SIG-M5 treated with dmso at 0.1 percent for 504 hours (cell line): ENCODE data around the gene LTN1.
A peak's percentile ranks its signal among the peaks of the same experiment; 100 is the strongest.
"Not testable (repeated sequence)": the region's sequence is repeated elsewhere in the genome, so short reads cannot be mapped to it uniquely, and the experiment has no call there.

Experiments
- DNase-seq: peaks from one replicate; lab custom pipeline; 2025; ENCODE audit not compliant: unreplicated experiment; lab: John Stamatoyannopoulos, UW

LTN1 gene, protein sequence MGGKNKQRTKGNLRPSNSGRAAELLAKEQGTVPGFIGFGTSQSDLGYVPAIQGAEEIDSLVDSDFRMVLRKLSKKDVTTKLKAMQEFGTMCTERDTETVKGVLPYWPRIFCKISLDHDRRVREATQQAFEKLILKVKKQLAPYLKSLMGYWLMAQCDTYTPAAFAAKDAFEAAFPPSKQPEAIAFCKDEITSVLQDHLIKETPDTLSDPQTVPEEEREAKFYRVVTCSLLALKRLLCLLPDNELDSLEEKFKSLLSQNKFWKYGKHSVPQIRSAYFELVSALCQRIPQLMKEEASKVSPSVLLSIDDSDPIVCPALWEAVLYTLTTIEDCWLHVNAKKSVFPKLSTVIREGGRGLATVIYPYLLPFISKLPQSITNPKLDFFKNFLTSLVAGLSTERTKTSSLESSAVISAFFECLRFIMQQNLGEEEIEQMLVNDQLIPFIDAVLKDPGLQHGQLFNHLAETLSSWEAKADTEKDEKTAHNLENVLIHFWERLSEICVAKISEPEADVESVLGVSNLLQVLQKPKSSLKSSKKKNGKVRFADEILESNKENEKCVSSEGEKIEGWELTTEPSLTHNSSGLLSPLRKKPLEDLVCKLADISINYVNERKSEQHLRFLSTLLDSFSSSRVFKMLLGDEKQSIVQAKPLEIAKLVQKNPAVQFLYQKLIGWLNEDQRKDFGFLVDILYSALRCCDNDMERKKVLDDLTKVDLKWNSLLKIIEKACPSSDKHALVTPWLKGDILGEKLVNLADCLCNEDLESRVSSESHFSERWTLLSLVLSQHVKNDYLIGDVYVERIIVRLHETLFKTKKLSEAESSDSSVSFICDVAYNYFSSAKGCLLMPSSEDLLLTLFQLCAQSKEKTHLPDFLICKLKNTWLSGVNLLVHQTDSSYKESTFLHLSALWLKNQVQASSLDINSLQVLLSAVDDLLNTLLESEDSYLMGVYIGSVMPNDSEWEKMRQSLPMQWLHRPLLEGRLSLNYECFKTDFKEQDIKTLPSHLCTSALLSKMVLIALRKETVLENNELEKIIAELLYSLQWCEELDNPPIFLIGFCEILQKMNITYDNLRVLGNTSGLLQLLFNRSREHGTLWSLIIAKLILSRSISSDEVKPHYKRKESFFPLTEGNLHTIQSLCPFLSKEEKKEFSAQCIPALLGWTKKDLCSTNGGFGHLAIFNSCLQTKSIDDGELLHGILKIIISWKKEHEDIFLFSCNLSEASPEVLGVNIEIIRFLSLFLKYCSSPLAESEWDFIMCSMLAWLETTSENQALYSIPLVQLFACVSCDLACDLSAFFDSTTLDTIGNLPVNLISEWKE (N-terminal part only)

GRCh38 chr21:28992526-28993292 lies at the start of gene LTN1:
Gene LTN1 (minus strand): TSS chr21:28992877. CDS start chr21:28992805, 72 bp downstream.
- peak; percentile 99 for DNase-seq

DNA sequence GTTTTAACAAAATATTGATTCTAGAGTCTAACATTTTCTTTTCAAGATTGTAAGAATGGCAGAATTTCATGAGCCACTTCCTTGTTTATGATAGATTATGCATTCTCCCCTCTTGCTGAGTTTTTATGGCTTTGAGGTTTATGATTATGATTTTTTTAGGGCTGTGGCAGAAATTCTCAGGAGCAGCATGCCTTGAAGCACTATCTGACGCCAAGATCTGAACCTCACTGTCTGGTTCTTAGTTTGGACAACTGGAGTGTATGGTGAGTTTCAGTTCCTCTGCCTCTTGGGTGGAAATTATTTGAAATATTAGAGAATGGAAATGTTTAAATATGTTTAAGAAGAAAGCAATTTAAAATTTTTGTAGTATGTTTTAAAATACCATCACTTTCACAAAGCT lies 42.0 kb upstream of the LTN1 start:
- DNase-seq: no peak

DNA sequence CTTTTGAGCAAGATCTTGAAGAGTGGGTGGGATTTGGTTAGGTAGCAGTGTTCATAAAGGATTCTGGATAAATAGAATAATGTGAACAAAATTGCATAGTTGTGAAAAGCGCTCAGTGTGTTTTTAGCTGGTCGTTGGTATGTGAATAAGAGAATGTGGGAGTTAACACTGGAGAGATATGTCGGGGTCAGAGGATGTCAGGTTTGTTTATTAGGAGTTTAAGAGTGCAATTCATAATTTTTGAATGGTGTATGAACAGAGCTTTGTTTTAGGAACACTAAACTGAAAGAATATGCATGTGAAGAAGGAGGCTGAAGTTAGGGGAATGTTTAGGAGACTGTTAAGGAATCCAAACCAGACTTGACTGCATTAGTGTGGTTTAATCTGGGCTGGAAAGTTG lies 41.2 kb upstream of the LTN1 start:
- DNase-seq: no peak

GRCh38 chr21:29033301-29033700 lies 40.6 kb upstream of the LTN1 start:
- DNase-seq: peak; percentile 8

DNA sequence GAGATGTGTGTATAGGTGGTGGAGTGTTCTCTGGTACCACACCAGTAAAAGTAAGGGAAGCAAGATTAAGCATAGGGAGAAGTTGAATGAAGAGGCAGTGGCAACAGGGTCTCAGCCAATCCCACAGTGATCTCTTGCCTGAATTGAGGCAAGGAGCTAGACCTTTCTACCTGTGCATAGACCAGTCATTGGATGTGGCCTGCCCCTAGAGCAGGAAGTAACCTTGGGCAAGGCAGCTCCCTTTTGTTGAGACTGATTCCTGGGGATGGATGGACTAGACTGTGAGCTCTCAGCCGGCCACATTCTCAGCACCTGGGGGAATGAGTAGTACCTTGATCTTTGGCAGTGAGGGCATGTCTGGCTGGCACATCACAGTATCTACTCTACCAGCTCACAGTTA lies 38.2 kb upstream of the LTN1 start:
- DNase-seq: no peak

DNA sequence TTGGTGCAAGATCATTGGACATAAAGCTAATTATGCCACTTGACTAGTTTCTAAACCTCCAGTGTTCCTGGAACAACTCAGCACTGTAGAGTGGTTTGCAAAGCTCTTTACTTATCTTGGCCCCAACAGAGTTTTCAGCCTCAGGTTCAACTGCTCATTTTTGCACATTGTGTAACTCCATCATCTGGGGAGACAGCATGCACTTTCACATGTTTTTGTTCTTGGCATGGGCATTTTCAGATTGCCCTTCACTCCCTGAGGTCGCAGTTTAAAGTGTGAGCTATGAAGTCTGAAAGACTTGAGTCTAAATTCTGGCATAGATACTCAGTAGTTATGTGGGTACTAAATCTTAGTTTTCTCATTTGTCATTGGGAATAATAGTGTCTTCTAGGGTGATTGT lies 36.8 kb upstream of the LTN1 start:
- DNase-seq: no peak

DNA sequence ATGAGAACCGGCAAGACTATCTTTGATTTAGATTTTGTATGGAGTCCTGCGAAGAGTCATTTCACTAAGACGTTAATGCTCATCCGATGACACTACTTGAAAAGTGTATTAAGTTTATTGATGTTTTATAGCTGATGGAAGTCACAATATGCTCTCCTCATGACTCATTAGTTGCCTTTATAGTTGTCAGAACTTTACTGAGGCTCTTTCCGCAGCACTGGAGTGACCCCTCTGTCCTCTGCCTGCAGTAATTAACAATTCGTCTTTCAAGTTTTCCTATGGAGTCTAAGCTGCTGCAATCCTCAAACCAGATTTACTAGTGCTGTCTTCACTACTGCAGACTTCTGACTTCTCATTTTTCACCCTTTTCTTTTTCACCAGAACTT lies 32.6 kb upstream of the LTN1 start:
- peak; percentile 14 for DNase-seq

DNA sequence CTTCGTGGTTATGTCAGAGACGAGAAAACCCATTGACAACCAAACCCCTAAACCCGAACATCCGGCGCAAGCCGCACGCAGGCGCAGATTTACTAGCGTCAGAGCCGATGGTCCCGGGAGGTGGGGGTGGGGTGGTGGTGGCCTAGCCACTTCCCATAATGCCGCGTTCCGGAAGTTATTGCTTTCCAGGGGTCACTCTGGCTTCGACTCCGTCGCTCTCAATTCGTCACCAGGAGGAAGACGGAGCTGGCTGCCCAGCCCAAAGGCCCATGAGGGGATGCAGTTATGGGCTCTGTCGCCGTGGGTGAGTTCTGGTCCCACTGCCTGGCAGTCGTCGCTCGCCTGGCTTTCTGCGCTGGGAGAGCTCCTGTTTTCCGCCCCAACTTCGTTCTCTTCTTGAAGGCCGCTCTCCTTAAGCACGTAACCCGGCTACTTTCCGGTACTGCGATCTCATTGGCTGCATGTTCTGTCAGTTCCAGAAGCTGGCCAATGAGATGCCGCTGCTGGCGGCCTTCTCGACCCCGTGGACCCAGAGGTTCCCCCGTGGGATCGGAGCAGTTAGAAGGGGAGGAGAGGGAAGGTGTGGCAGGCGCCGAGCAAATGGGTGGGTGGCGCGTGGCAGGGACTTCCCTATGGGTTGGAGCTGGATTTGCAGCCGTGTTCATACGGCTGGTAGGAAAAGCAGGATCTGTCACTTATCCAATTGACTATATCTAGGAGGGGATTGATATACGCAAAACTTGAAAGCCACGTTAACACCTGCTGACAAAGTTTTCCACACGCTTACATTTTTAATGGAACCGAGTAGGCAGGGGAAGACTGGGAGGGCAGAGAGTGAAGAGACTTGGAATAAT lies 32.0 kb upstream of the LTN1 start, which contains the start of gene USP16:
TSS of gene USP16 (plus strand) at position 195 of the 854 bp plus-strand sequence. CDS start 3,246 bp downstream, outside the sequence.
- peak; percentile 98 for DNase-seq

GRCh38 chr21:29022166-29022565 lies 29.5 kb upstream of the LTN1 start:
- DNase-seq: peak; percentile 11

GRCh38 chr21:29018540-29018939 lies 25.9 kb upstream of the LTN1 start:
- DNase-seq: no peak

DNA sequence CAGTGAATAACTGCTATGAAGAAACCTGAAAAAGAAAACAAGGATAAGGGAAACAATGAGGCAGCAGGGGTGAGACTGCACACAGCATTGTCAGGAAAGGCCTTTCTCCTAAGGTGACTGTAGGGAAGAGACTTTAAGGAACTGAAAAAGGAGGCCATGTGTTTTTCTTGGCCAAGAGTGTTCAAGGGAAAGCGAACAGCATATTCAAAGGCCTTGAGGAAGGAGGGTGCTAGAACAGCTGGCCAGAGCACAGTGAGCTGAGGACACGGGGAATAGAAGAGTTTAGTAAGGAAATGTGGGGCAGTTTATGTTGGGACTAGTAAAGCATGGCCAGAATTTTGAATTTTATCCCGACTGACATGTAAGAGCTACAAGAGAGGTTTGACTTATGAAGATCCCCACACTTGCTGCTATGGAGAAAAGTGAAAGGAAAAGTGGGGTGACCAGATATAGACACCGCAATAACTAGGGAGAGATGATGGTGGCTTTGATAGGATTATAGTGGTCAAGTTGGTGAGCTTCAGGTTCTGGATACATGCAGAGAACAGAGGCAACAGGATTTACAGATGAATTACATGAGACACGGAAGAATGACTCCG lies 25.1 kb upstream of the LTN1 start:
- peak; percentile 80 for DNase-seq

- not testable (repeated sequence) for DNase-seq
Observed at GRCh38 chr21:29011236-29011635, 18.6 kb upstream of the LTN1 start.

DNA sequence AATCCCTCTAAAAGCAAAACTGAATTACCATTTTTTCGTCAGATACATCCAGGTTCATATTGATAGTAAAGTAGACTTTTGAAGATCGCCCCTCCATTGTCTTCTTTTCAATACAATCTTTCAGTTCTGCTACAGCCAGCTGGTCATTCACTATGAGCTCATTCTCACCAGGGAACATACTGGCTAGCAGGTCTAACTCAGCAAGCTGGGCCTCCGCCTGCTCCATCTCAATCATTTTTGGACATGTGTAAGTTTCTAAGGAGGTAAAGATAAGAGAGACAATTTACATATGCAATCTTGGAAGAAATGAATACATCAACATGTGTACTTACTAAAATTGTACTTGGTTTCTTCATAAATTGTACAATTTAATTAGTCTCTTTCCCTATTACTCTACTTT lies 15.7 kb upstream of the LTN1 start:
- DNase-seq: no peak

GRCh38 chr21:29007810-29008209 lies 15.1 kb upstream of the LTN1 start:
- no peak for DNase-seq

GRCh38 chr21:29007135-29007534 lies 14.5 kb upstream of the LTN1 start:
- DNase-seq: no peak

DNA sequence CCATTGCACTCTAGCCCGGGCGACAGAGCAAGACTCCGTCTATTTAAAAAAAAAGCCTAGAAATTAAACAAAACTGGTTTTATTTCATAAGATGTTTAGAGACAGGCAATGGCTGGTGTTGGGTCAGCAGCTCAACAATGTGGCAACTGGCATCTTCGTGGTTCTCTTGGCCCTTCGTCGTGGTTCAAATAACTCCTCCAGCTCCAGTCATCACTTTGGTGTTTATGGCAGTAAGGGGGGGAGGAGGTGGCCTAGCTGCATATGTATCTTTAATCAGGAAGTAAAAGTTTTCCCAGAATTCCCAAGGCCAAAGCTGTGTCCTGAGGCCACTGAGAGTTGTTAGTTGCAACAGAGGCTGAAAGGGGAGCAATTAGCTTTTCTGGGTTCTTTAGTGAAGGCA lies 13.0 kb upstream of the LTN1 start:
- DNase-seq: no peak

- DNase-seq: peak; percentile 93
Observed at GRCh38 chr21:29002442-29003144, 9.9 kb upstream of the LTN1 start.

- no peak for DNase-seq
Observed at GRCh38 chr21:28993293-28993629, 584 bp upstream of the LTN1 start.
